IPS-18c (cell line): ENCODE measurements around the gene CSNK2A2.

Source experiments
- H3K4me3 ChIP-seq: 2 replicates; pipeline ENCODE4 v1.7.0; 2013; ENCODE audit warnings: low read depth, mild to moderate bottlenecking, low read length, moderate library complexity; ENCODE audit not compliant: insufficient read depth
- H3K9me3 ChIP-seq: one replicate; pipeline ENCODE4 v1.6.1; 2013; ENCODE audit warnings: mild to moderate bottlenecking, low read length, moderate library complexity; ENCODE audit not compliant: control insufficient read depth, insufficient read depth

Gene CSNK2A2

DNA sequence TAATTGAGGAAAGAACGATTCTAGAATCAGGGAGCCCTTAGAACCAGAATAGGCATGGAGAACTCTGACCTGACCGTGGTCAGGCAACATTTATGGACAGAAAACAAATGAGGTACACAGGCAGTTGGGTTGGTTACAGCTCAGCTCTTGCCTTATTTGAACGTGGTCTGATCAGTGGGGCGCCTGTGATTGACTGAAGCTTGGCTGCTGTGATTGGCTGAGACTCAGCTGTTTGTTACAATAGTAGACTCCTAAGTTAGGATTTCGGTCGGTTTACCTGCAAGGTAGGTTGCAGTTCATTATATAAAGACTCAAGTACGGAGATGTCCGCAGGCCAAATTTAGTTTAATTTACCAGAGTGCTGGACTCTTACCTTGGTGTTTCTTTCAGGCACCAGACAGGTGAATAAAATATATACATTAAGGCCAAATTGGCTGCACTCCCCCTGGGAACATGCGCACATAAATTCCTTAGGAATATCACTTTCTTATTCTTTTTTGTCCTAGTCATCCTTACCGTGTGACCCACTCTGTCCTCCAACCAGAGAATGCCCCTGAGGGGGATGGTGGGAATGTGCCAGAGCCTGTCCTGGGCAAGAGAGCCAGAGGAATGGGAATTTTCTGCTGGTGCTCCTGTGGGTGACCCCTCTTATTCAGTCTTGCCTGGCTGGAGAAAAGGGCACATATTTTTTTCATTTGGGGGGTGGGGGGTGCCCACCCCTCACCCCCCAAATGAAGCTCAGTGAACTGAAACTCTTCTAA is 7.5 kb upstream of the CSNK2A2 start:
- Histone ChIP-seq H3K4me3 (no peak overlapping the region; the same call in 1 of the 2 replicates), H3K9me3 (no peaks in the 10 kb centered on the region)

- H3K9me3 ChIP-seq, result no peaks in the 10 kb centered on the region
These were observed 3.3 kb upstream of the CSNK2A2 start for GRCh38 chr16:58201163-58201562.

GRCh38 chr16:58200004-58200797 is 2.3 kb upstream of the CSNK2A2 start:
- Histone ChIP-seq H3K9me3 (no peaks in the 10 kb centered on the region), H3K4me3 (no peak overlapping the region)

More at GRCh38 chr16:58201163-58201562, 3.3 kb upstream of the CSNK2A2 start:
- H3K4me3 ChIP-seq, result no peak overlapping the region

GRCh38 chr16:58198803-58199411 is 1.0 kb upstream of the CSNK2A2 start:
- Histone ChIP-seq H3K9me3 (no peaks in the 10 kb centered on the region), H3K4me3 (no peak overlapping the region)

GRCh38 chr16:58197314-58198012 is 443 bp downstream of the CSNK2A2 start:
- Histone ChIP-seq H3K9me3 (no peaks in the 10 kb centered on the region), H3K4me3 (peak overlapping the region; percentile 82)

- Histone ChIP-seq H3K9me3 (no peaks in the 10 kb centered on the region), H3K4me3 (peak overlapping the region; percentile 82)
These were observed 1.0 kb downstream of the CSNK2A2 start for GRCh38 chr16:58196898-58197313.

DNA sequence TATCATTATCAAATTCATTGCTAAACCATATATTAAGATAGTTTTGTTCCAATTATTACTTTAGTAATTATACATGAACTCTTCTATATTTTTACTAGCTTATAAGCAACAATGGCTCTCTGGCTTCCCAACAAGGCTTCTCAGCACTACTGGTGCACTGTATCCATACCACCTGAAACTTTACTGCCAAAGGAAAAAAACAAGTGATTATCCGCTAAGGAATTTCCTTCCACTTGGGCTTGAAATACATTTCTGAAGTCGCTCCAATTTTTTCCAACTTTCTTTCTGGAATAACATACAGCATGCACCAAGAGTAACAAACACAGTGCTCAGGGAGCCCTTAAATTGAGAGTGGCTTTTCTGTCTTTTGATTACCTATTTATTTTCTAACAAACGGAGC is 2.1 kb downstream of the CSNK2A2 start:
- H3K4me3 ChIP-seq, result no peak overlapping the region
- H3K9me3 ChIP-seq, result no peaks in the 10 kb centered on the region

DNA sequence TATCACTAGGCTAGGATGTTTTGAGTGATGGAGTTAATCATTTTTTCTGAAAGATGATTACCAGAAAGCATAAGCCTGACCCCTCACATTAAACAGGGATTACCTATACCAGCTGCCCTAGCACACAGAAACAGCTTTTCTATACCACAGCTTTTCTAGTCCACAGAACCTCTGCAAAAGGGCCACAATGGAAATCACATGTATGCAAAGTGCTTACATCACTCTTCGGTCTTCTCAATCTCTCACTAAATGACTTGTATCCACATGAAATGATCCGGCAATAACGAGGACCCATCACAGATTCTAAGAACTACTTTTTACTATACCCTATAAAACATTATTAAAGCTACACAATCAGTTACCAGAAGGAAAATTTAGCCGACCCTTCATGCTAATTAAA is 2.6 kb downstream of the CSNK2A2 start:
- Histone ChIP-seq H3K4me3 (no peak overlapping the region), H3K9me3 (no peaks in the 10 kb centered on the region)

- Histone ChIP-seq H3K4me3 (no peak overlapping the region), H3K9me3 (no peaks in the 10 kb centered on the region)
These were observed 3.1 kb downstream of the CSNK2A2 start for GRCh38 chr16:58194790-58195189.

DNA sequence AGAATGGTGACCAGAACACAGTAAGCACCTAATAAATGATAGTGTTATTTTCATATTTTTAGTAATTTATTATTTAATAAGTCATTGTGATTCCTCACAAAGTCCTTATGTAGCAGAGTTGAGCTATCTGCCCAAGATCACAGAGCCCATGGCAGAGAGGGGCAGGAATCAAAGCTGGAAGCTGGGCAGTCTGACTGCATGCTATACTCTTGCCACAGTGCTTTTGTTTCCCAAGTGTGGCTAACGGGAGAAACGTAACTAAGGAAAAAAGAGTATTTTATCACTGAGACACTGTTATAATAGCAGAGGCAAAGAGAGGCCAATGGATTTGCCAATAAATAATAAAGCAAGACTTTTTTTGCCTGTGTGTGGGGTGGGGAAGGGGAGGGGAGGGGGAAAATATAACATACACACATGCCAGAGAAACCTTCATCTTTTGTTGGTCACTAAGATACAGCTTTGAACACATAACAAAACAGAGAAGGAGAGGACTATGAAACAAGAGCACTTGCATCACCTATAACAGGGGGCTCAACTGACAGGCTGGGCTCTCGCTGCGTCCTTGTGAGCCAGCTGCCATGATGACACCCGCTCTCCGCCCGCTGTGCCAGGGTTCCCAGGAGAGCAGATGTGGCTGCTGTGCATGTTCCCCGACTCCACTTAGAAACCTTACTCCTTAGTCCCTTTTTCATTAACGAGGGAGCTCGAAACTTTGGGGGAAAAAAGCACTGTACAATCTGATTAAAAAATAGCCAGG is 10.1 kb downstream of the CSNK2A2 start:
- Histone ChIP-seq H3K4me3 (no peak overlapping the region), H3K9me3 (no peaks in the 10 kb centered on the region)

- Histone ChIP-seq H3K4me3 (no peak overlapping the region), H3K9me3 (no peaks in the 10 kb centered on the region)
These were observed 10.8 kb downstream of the CSNK2A2 start for GRCh38 chr16:58187092-58187491.

DNA sequence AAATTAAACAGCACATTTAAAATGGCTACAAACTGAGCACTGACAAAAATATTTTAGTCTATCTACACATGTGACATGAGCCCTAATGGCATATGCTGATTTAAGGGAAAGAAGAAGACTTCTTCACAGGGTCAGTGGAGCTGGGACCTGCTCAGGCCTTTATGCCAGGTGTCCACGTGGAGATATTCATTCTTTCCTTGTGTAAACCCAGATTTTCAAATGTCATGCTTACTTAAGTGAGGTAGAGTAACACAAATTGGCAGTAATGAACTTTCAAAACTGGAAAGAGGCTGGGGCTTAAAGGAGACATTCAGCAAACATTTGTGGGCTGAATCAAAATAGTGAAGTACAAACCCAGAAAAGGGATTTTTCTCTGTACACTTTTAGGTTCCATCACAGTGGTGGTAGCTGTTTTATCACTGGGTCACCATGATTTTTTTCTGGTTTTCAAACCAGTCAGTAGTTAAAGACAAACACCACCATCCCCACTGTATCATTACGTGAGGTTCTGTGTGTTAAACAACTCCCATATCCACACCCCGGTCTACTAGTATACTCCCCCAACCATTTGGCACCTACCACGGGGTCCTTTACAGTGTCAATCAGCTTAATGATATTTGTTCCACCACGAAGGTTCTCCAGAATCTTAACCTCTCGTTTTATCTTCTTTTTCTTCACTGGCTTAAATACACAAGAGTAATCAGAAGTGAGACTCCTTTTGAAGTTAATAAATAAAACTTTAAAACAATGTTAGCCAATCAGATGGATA is 11.5 kb downstream of the CSNK2A2 start:
- H3K9me3 ChIP-seq, result no peaks in the 10 kb centered on the region
- H3K4me3 ChIP-seq, result no peak overlapping the region

DNA sequence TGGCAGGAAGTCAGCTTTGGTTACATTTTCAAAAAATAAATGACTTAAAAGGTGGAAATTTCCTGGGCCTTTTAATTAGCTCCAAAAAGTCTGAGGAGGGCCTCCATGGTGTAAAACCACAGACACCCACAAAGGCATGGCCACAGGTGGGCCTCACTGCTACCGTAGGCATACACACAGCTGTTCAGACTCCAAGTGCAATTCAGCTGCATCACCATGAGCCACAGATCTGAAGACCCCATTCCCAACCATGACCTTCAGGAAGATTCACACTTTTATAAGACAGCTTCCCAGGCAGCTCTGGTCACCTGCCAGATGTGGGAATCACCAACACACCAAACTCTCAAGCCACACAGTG is 20.6 kb downstream of the CSNK2A2 start:
- Histone ChIP-seq H3K9me3 (no peaks in the 10 kb centered on the region), H3K4me3 (no peak overlapping the region)

DNA sequence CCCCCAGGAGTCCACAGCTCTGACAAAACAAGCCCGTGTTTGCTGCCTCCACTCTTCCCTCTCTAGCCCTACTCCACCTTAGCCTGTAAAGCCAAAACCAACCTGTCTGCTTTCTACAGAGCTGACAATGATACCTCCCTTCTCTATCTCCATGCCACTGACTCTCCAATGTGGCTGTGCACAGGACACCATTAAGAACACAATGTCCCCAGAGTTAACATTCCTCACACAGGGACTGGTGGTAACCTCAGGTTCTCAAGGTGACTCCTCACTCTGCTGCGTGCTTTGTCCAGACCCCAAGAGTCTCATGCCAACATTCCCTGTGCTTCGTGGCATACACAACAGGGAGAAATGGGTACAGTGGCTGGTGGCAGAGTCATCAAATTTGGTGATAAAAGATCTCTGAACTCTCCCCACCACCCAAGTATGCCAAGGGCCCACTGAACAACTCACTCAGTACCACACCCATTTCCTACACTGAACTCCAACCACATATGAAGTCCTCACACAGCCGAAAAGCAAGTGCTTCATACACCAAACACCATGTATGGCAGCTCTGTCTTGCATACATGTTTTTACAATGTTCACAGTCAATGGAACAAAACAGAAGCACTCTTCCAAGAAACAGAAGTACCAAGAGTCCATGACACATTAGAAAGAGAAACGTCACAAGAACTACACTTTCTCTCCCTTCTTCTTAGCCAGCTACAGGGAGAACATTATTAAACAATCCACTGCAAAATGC is 21.1 kb downstream of the CSNK2A2 start:
- no peaks in the 10 kb centered on the region for H3K9me3 ChIP-seq
- H3K4me3 ChIP-seq, result no peak overlapping the region

GRCh38 chr16:58170223-58170622 is 27.7 kb downstream of the CSNK2A2 start:
- no peak overlapping the region for H3K4me3 ChIP-seq
- H3K9me3 ChIP-seq, result no peaks in the 10 kb centered on the region

- Histone ChIP-seq H3K4me3 (no peak overlapping the region), H3K9me3 (no peaks in the 10 kb centered on the region)
These were observed 37.1 kb downstream of the CSNK2A2 start for GRCh38 chr16:58160855-58161254.
